Ishikawa (cell line): ENCODE results near the gene CLRN1.

Experiments used
- CEBPB ChIP-seq: IDR thresholded peaks from 2 replicates; pipeline ENCODE4 v1.6.1; 2012
- CREB1 ChIP-seq: IDR thresholded peaks from 2 replicates; pipeline ENCODE4 v1.6.1; 2012; ENCODE audit warnings: low read depth
- EGR1 ChIP-seq: IDR thresholded peaks from 2 replicates; pipeline ENCODE4 v1.6.1; 2012
- EP300 ChIP-seq: IDR thresholded peaks from 2 replicates; pipeline ENCODE4 v1.6.1; 2012; ENCODE audit warnings: borderline replicate concordance
- FOXM1 ChIP-seq: IDR thresholded peaks from 2 replicates; pipeline ENCODE4 v1.6.1; 2012; ENCODE audit warnings: low read depth, borderline replicate concordance
- MAX ChIP-seq: IDR thresholded peaks from 2 replicates; pipeline ENCODE4 v1.6.1; 2012
- NFIC ChIP-seq: IDR thresholded peaks from 2 replicates; pipeline ENCODE4 v1.6.1; 2012
- RAD21 ChIP-seq: IDR thresholded peaks from 2 replicates; pipeline ENCODE4 v1.6.1; 2012; ENCODE audit warnings: low read depth
- REST ChIP-seq: IDR thresholded peaks from 2 replicates; pipeline ENCODE4 v1.6.1; 2012; ENCODE audit warnings: low read depth, mild to moderate bottlenecking
- TAF1 ChIP-seq: IDR thresholded peaks from 2 replicates; pipeline ENCODE4 v1.6.1; 2012; ENCODE audit warnings: low read depth, mild to moderate bottlenecking
- TCF12 ChIP-seq: IDR thresholded peaks from 2 replicates; pipeline ENCODE4 v1.6.1; 2012; ENCODE audit warnings: low read depth
- TEAD4 ChIP-seq: IDR thresholded peaks from 2 replicates; pipeline ENCODE4 v1.6.1; 2012
- YY1 ChIP-seq: IDR thresholded peaks from 2 replicates; pipeline ENCODE4 v1.6.1; 2012; ENCODE audit warnings: low read depth
- ZBTB7A ChIP-seq: IDR thresholded peaks from 2 replicates; pipeline ENCODE4 v1.6.1; 2012; ENCODE audit warnings: low read depth
- TF ChIP-seq, protein P1 (sequence below): IDR thresholded peaks from 2 replicates; pipeline ENCODE4 v1.6.1; 2012

The CLRN1 gene

GRCh38 chr3:150958683-150959082 lies 13.8 kb downstream of the CLRN1 start:
- TF ChIP-seq NFIC (no peak), ZBTB7A (no peak), EP300 (no peak), CEBPB (no peak), CREB1 (no peak)
- TF ChIP-seq, protein P1, sequence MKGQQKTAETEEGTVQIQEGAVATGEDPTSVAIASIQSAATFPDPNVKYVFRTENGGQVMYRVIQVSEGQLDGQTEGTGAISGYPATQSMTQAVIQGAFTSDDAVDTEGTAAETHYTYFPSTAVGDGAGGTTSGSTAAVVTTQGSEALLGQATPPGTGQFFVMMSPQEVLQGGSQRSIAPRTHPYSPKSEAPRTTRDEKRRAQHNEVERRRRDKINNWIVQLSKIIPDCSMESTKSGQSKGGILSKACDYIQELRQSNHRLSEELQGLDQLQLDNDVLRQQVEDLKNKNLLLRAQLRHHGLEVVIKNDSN, result no peak

DNA sequence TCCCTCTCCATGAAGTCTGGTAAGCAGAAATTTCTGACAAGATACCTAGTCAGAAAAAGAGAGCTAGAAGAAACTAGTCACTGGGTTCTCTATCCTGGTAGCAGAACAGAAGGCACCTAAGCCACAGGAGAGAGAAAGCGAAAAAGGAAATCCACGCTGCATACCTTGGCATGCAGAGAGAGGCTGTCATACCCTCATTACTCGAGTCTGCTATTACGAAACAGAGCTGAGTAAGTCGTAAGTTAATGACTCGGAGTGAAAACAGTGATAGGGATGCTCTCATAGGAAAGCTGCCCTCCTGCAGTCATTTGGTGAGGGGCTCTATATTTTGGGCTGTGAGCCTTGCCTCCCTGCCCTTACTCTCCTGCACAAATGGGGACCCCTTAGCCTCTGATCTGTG lies 16.2 kb downstream of the CLRN1 start:
- no peak for TF ChIP-seq TEAD4
- TF ChIP-seq EP300, result no peak
- no peak for TF ChIP-seq FOXM1
- TF ChIP-seq EGR1, result no peak
- TF ChIP-seq MAX, result no peak

DNA sequence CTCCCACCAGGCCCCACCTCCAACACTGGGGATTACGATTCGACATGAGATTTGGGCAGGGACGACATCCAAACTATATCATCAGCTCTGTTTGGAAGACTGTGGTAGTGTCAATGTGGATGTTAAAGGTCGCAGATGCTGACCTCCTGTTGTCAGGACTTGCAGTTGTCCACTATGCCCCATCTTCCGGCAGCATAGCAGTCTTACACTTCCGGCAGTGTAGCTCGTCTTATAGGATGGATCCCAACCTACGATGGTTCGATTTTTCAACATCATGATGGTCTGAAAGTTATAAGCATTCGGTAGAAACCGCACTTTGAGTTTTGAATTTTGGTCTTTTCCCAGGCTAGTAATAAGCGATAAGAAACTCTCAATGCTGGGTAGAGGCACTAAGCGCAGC lies 20.6 kb downstream of the CLRN1 start:
- TF ChIP-seq EP300 (no peak), YY1 (no peak), TAF1 (no peak), TEAD4 (no peak), CREB1 (no peak), NFIC (no peak), REST (no peak), TCF12 (no peak), MAX (no peak), RAD21 (no peak), CEBPB (no peak), ZBTB7A (no peak), EGR1 (no peak), FOXM1 (no peak)
- TF ChIP-seq, protein P1, result no peak

- no peak for TF ChIP-seq YY1
- no peak for TF ChIP-seq REST
- TF ChIP-seq ZBTB7A, result no peak
- no peak for TF ChIP-seq CREB1
- no peak for TF ChIP-seq RAD21
- TF ChIP-seq EP300, result no peak
- TF ChIP-seq FOXM1, result no peak
- no peak for TF ChIP-seq TCF12
- TF ChIP-seq TEAD4, result no peak
- TF ChIP-seq MAX, result no peak
- TF ChIP-seq TAF1, result no peak
- no peak for TF ChIP-seq NFIC
- no peak for TF ChIP-seq CEBPB
- TF ChIP-seq EGR1, result no peak
- TF ChIP-seq, protein P1, result no peak
Measured at GRCh38 chr3:150945226-150946032, 27.1 kb downstream of the CLRN1 start.

- no peak for TF ChIP-seq MAX
- no peak for TF ChIP-seq REST
- TF ChIP-seq CEBPB, result no peak
- no peak for TF ChIP-seq EGR1
- TF ChIP-seq NFIC, result no peak
- TF ChIP-seq TEAD4, result no peak
- no peak for TF ChIP-seq TAF1
- TF ChIP-seq EP300, result no peak
- TF ChIP-seq, protein P1, result no peak
- TF ChIP-seq RAD21, result no peak
- TF ChIP-seq CREB1, result no peak
Measured at GRCh38 chr3:150942221-150942620, 30.3 kb downstream of the CLRN1 start.
